SK-N-SH (cell line): ENCODE data around the gene PABPN1L. TPM values are rescaled to one million over a fixed set of nuclear protein-coding genes. Genes with fewer than 3 reads are reported as not detected.

ENCODE experiments used
- CTCF ChIA-PET: fragments of 300-600, 350-600 bp; formaldehyde crosslinking; extraction: SDS; loops from one replicate; lab custom pipeline; 2021; lab: Yijun Ruan, JAX
- POLR2A ChIA-PET: fragments of 350-600 bp; sonication (Branson Sonifier 250); formaldehyde crosslinking; extraction: SDS; loops from one replicate; lab custom pipeline; 2020; ENCODE audit warnings: antibody characterized with exemption, inconsistent platforms; lab: Yijun Ruan, JAX
- DNase-seq: peaks from one replicate; pipeline ENCODE4 v3.0.0; 2012
- H2AFZ ChIP-seq: fragments of 200-600 bp; sonication (generic); 2 replicates; pipeline ENCODE4 v1.8.1; 2016; ENCODE audit warnings: antibody characterized with exemption, mild to moderate bottlenecking, low read depth
- H3F3A ChIP-seq: fragments of 200-600 bp; sonication (generic); replicated peaks from 2 replicates; pipeline ENCODE3; 2016; ENCODE audit warnings: antibody characterized with exemption, mild to moderate bottlenecking; ENCODE audit not compliant: insufficient read depth
- H3K27ac ChIP-seq, 2 experiments: fragments of 200-500 bp in 1 of 2; fragments of 200-600 bp in 1 of 2; sonication (Bioruptor generic) in 1 of 2; sonication (generic), shearing (Covaris generic) in 1 of 2; 2 replicates each; pipeline versions ENCODE4 v1.5.1 to v1.6.1; 2014 to 2016; ENCODE audit warnings: low read depth in 2 of 2, inconsistent platforms in 1 of 2, low read length in 1 of 2, mild to moderate bottlenecking in 1 of 2, mixed read lengths in 1 of 2
- H3K27me3 ChIP-seq: fragments of 200-600 bp; sonication (generic), shearing (Covaris generic); 2 replicates; pipeline ENCODE4 v1.6.1; 2016; ENCODE audit warnings: mixed run types; ENCODE audit not compliant: insufficient read depth
- H3K36me3 ChIP-seq, 2 experiments: fragments of 200-500 bp in 1 of 2; fragments of 200-600 bp in 1 of 2; sonication (Bioruptor generic) in 1 of 2; sonication (generic) in 1 of 2; replicated peaks in 1 of 2; 2 replicates each; pipeline versions ENCODE3 to v1.5.1; 2014 to 2016; ENCODE audit warnings: low read length in 1 of 2, mild to moderate bottlenecking in 1 of 2; ENCODE audit not compliant: insufficient read depth in 2 of 2, control insufficient read depth in 1 of 2
- H3K4me1 ChIP-seq, 2 experiments: fragments of 200-500 bp in 1 of 2; fragments of 200-600 bp in 1 of 2; sonication (Bioruptor generic) in 1 of 2; sonication (generic), shearing (Covaris generic) in 1 of 2; 2 replicates each; pipeline versions ENCODE4 v1.5.1 to v1.6.1; 2014 to 2016; ENCODE audit warnings: low read depth in 1 of 2, low read length in 1 of 2, mixed run types in 1 of 2; ENCODE audit not compliant: insufficient read depth in 2 of 2, control insufficient read depth in 1 of 2
- H3K4me2 ChIP-seq: fragments of 200-600 bp; sonication (generic), shearing (Covaris generic); 2 replicates; pipeline ENCODE4 v1.6.1; 2017; ENCODE audit warnings: mixed run types
- H3K4me3 ChIP-seq, 2 experiments: fragments of 200-500 bp in 1 of 2; fragments of 200-600 bp in 1 of 2; sonication (Bioruptor generic) in 1 of 2; sonication (generic), shearing (Covaris generic) in 1 of 2; 2 replicates each; pipeline versions ENCODE4 v1.5.1 to v1.8.1; 2014 to 2016; ENCODE audit warnings: low read depth in 2 of 2, inconsistent platforms in 1 of 2, low read length in 1 of 2, mild to moderate bottlenecking in 1 of 2, mixed read lengths in 1 of 2, moderate library complexity in 1 of 2
- H3K79me2 ChIP-seq: fragments of 200-600 bp; sonication (generic); 2 replicates; pipeline ENCODE4 v1.8.1; 2017; ENCODE audit warnings: mild to moderate bottlenecking; ENCODE audit not compliant: insufficient read depth
- H3K9ac ChIP-seq: fragments of 200-600 bp; sonication (generic); 2 replicates; pipeline ENCODE4 v1.6.1; 2017; ENCODE audit warnings: mixed run types
- H3K9me2 ChIP-seq: fragments of 200-600 bp; sonication (generic); 2 replicates; pipeline ENCODE4 v1.6.1; 2017; ENCODE audit warnings: mixed run types
- H3K9me3 ChIP-seq: fragments of 200-600 bp; sonication (generic); 2 replicates; pipeline ENCODE4 v1.6.1; 2017; ENCODE audit warnings: mixed run types, mild to moderate bottlenecking, moderate library complexity
- H4K20me1 ChIP-seq: fragments of 200-600 bp; sonication (generic); 2 replicates; pipeline ENCODE4 v1.6.1; 2017; ENCODE audit warnings: mild to moderate bottlenecking, mixed run types; ENCODE audit not compliant: insufficient read depth
- CHD2 ChIP-seq: fragments of 150-350 bp; IDR thresholded peaks from 2 replicates; pipeline ENCODE4 v1.6.1; 2018; ENCODE audit warnings: low read length; ENCODE audit not compliant: partially characterized antibody
- ELF1 ChIP-seq: IDR thresholded peaks from 2 replicates; pipeline ENCODE4 v1.4.0; 2012
- FOXM1 ChIP-seq: IDR thresholded peaks from 2 replicates; pipeline ENCODE4 v1.4.0; 2012; ENCODE audit warnings: low read depth, mild to moderate bottlenecking
- GABPA ChIP-seq: IDR thresholded peaks from 2 replicates; pipeline ENCODE4 v1.4.0; 2012; ENCODE audit warnings: low read depth, mild to moderate bottlenecking
- NRF1 ChIP-seq: IDR thresholded peaks from 2 replicates; pipeline ENCODE4 v1.6.1; 2012; ENCODE audit warnings: low read depth, mild to moderate bottlenecking, low read length
- POLR2AphosphoS5 ChIP-seq: IDR thresholded peaks from 2 replicates; pipeline ENCODE4 v1.6.1; 2012; ENCODE audit warnings: low read depth, low read length
- REST ChIP-seq: IDR thresholded peaks from 2 replicates; pipeline ENCODE4 v1.6.1; 2012; ENCODE audit warnings: mild to moderate bottlenecking, low read depth, low read length, moderate library complexity
- SIN3A ChIP-seq: IDR thresholded peaks from 2 replicates; pipeline ENCODE4 v1.6.1; 2012; ENCODE audit warnings: low read depth, mild to moderate bottlenecking, low read length, moderate library complexity, borderline replicate concordance
- SMC3 ChIP-seq: IDR thresholded peaks from 2 replicates; pipeline ENCODE4 v1.6.1; 2012; ENCODE audit warnings: low read depth, low read length, improper control_type of control experiment
- TAF1 ChIP-seq: IDR thresholded peaks from 2 replicates; pipeline ENCODE4 v1.6.1; 2012; ENCODE audit warnings: low read depth, mild to moderate bottlenecking, low read length, moderate library complexity, borderline replicate concordance
- TCF12 ChIP-seq: IDR thresholded peaks from 2 replicates; pipeline ENCODE4 v1.4.0; 2012
- WGBS: methylation state at CpG from one replicate; pipeline ENCODE4 v1.1.6; 2017; ENCODE audit warnings: low lambda C conversion rate; 5-methylcytosine and 5-hydroxymethylcytosine counted together
- polyA plus RNA-seq, 3 experiments: library from polyadenylated mRNA; depleted of rRNA; stranded (reverse); fragments of >200 nt; gene quantifications; 2 replicates each; pipeline ENCODE4 v1.2.3, GENCODE V29; 2012

PABPN1L gene
- polyA plus RNA-seq, 1 of the 3 experiments (the other 2 are of a cell fraction) = not detected

GRCh38 chr16:88844419-88845036 lies 21.9 kb downstream of the PABPN1L start:
- Histone ChIP-seq H3K9ac (no peak overlapping the region), H3K4me1 (no peaks in the 10 kb centered on the region), H3K36me3 (peaks cover 0 to 18% of the 10 kb centered on the region in 2 experiments), H3K27me3 (no peaks in the 10 kb centered on the region), H3K4me2 (no peak overlapping the region), H3K9me2 (no peaks in the 10 kb centered on the region), H3K27ac (no peak overlapping the region), H3F3A (no peaks in the 10 kb centered on the region), H2AFZ (no peak overlapping the region), H4K20me1 (0 out of 2 replicates have a peak, but pooled peaks cover 3% of the 10 kb centered on the region), H3K4me3 (no peak overlapping the region), H3K9me3 (no peaks in the 10 kb centered on the region), H3K79me2 (no peaks in the 10 kb centered on the region)
- ChIA-PET POLR2A (no interaction called here), CTCF (no interaction called here)
- DNase-seq = no peak
- TF ChIP-seq REST (no peak), TAF1 (no peak)
- WGBS = 87% methylated on average over 9 of the region's 11 CpGs

GRCh38 chr16:88843256-88843655 lies 23.2 kb downstream of the PABPN1L start:
- H4K20me1 ChIP-seq = 0 out of 2 replicates have a peak, but pooled peaks cover 3% of the 10 kb centered on the region
- H3K27ac ChIP-seq = no peak overlapping the region
- CTCF ChIA-PET = interaction anchor here (1.0 to 1.2 kb wide), 2 partner anchors 14 to 40 kb away, joined by 3 to 4 read pairs; no protein-coding TSS in a partner anchor

More at GRCh38 chr16:88843256-88843655, 23.2 kb downstream of the PABPN1L start:
- no peaks in the 10 kb centered on the region for H3K9me3 ChIP-seq
- H3K4me3 ChIP-seq = no peak overlapping the region
- no peak for DNase-seq
- WGBS = 89% methylated on average over 11 of the region's 20 CpGs
- no peak overlapping the region for H3K9ac ChIP-seq
- TF ChIP-seq GABPA (no peak), SIN3A (no peak), FOXM1 (no peak), POLR2AphosphoS5 (no peak), CHD2 (no peak), SMC3 (no peak), TCF12 (no peak), REST (no peak), NRF1 (no peak), ELF1 (no peak)
- no peaks in the 10 kb centered on the region for H3K4me1 ChIP-seq
- H3K36me3 ChIP-seq = peaks cover 0 to 19% of the 10 kb centered on the region in 2 experiments
- H3K27me3 ChIP-seq = no peaks in the 10 kb centered on the region
- no peak overlapping the region for H2AFZ ChIP-seq
- no peaks in the 10 kb centered on the region for H3K9me2 ChIP-seq
- POLR2A ChIA-PET = no interaction called here
- no peak overlapping the region for H3K4me2 ChIP-seq
- no peaks in the 10 kb centered on the region for H3K79me2 ChIP-seq
- no peaks in the 10 kb centered on the region for H3F3A ChIP-seq
